NCI-H146 treated with DMSO at 0.1 percent for 48 hours (cell line): ENCODE data around the gene PABPN1L.
"Not testable (repeated sequence)": the region's sequence is repeated elsewhere in the genome, so short reads cannot be mapped to it uniquely, and the experiment has no call there.

Source experiments
- DNase-seq: peaks from one replicate; lab custom pipeline; 2025; ENCODE audit not compliant: unreplicated experiment; lab: John Stamatoyannopoulos, UW

The PABPN1L gene

GRCh38 chr16:88901718-88902337 is 35.4 kb upstream of the PABPN1L start:
- no peak for DNase-seq

DNA sequence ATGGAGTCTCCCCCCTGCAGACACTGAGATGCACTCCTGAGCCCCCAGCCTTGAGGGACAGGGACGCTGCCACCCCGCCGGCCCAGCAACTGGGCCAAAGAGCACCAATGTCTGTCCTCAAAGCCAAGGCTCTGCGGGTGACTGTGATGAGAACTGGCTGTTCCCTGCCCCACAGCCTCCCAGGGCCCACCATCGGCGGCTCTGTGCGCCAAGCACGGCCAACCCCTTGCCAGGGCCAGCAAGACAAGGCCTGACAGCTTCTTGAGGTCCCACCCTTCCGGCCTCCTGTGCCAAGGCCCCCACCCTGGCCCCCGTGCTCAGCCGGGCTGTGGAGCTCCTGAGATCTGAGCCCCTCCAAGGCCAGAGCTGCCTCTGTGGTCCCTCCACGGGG is 34.2 kb upstream of the PABPN1L start:
- DNase-seq: no peak

DNA sequence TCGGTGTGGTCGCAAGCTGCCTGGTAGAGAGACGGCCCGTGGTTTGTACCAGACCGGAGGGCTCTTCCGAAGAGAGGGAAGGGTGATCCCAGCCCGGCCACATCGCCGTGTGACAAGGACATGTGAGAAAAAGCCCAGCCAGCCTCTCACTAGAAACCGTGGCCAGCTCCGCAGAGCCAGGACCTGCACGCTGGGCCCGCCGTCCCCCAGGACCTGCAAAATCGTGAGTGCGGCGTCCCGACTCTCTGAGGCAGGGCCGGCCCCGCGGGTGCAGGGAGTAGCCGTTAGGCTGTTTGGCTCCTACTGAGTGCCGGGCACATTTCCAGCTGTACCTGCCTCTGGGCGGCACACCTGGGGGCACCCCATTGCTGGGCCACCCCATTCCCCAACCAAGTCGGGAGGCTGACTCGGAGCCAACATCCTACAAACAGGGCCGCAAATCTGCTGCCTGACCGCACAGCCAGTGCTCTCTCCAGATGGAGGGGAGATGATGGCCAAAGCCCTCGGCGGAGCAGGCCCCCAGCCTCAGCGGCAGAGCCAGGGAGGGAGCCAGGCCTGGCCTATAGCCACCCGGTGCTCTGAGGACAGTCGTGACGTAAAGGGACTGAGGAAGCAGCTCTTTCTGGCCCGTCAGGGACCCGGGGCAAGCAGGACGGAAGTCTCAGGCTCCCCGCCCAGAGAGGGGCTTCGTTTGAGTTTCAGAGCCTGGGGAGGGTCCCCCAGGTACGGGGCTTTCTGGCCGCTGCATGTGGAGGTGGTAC is 33.6 kb upstream of the PABPN1L start:
- DNase-seq: no peak

GRCh38 chr16:88897696-88898425 is 31.4 kb upstream of the PABPN1L start:
- no peak for DNase-seq

GRCh38 chr16:88896238-88897070 is 30.0 kb upstream of the PABPN1L start:
- DNase-seq: no peak

DNA sequence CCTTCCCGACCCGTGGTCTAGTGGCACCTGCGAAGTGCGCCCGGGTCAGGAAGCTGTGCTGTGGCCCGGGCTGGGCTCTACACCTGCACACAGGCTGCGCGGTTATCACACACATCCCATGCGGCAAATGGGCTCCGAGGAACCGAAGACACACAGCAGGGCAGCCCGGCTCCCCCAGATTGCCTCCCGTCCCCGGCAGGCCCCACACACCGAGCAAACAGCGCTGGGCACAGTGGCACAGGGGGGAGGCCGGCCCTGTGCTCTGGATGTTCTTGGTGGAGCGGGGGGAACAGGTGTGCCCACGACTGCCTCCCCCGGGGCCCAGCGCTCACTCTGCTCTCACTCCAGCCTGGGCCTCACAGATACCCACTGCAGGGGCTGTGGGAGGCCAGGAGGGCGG is 28.9 kb upstream of the PABPN1L start:
- DNase-seq: no peak

- DNase-seq: no peak
Observed at GRCh38 chr16:88894681-88895300, 28.3 kb upstream of the PABPN1L start.

DNA sequence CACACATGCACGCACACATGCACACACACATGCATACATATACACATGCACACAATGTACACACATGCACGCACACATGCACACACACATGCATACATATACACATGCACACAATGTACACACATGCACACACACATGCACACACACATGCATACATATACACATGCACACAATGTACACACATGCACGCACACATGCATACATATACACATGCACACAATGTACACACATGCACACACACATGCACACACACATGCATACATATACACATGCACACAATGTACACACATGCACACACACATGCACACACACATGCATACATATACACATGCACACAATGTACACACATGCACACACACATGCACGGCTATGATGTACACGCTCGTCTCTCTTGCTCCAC is 27.8 kb upstream of the PABPN1L start:
- not testable (repeated sequence) for DNase-seq

- no peak for DNase-seq
Observed at GRCh38 chr16:88893127-88893968, 26.9 kb upstream of the PABPN1L start.

DNA sequence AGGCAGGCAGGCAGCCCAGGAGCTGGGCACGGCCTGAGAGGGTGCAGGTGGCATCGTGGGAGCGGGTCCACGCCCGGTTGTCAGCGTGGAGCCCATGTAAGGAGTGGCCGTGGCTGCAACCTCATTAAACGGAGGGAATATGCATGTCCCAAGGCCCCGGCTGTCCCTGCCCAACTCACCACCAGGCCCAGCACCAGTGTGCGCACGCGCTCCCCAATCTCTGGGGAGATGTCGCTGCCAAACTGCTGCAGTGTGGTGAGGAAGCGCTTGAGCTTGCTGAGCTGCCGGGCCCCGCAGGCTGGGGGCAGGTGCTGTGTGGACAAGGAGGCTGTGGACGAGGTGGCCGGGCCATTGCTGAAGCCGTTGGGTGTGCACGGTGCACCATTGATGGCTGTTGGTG is 25.6 kb upstream of the PABPN1L start:
- DNase-seq: no peak

- DNase-seq: no peak
Observed at GRCh38 chr16:88891083-88891482, 24.6 kb upstream of the PABPN1L start.

- DNase-seq: not testable (repeated sequence)
Observed at GRCh38 chr16:88889702-88890352, 23.4 kb upstream of the PABPN1L start.

DNA sequence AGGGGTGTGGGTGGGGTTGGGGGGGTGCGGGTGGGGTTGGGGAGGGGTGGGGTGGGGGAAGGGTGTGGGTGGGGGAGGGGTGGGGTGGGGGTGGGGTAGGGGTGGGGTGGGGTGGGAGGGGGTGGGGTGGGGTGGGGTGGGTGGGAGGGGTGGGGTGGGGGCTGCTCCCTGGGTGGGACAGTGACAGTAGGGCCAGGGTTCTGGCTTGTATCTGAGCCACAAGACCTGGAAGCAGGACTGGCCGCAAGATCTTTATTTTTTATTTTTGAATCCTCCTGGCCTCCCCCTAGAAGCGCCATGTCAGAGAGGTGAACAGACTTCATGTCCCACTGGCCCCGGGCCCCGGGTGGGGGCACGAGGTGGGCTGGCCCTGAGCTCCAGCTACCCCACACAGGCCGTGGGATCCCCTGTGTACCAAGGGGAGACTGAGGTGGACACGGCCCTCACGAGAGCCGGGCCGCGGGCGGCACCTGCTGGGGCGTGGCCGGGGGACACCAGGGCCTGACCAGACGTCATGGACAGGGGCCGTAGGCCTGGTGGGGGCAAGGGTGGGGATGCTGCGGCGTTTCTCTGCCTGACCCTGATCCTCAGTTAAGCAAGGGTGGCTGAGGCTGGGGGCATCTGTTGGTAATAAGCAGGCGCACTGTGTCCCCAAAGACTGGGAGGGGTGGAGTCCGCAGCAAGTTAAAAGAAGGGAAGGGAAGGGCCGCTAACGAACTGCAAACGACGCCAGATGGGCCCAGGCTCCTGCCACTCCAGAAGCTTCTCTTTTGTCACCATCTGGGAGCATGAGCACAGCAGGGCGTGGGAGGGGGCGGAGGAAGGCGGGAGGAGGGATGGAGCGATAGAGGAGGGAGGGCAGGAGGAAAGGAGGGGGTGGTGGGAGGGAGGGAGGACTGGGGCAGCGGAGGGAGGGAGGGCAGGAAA is 22.3 kb upstream of the PABPN1L start:
- no peak for DNase-seq

GRCh38 chr16:88888057-88888456 is 21.6 kb upstream of the PABPN1L start:
- no peak for DNase-seq

DNA sequence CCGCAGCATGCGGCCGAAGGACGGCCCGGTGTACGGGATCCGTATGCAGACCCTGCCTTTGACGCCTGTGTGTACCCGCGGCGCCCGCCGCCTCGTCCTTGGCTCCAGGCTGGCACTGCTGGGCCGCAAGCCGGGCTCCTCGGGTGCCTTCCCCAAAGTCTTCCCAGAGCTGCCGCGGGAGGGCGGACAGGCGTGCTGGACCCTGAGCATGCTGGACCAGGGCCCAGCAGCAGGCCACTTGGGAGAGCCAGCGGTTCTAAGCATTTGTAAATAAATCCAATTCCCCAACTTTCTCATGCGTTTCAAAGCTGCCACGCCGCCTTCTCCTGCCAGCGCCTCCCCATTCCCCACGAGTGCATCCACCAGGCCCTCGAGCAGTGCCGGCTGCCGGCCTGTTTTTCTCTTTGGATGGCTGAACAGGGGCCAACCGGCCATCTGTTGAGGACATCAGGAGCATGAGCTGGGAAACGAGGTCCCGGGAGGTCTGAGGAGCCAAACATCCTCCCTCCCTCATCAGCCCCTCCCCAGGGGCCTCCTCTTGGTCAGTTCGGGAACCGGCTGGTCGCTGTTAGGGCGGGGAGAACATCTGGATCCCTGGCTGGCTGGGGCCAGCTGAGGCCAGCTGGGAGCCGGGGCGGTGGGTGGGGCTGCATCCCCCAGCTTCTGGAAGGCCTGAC is 20.5 kb upstream of the PABPN1L start:
- no peak for DNase-seq

DNA sequence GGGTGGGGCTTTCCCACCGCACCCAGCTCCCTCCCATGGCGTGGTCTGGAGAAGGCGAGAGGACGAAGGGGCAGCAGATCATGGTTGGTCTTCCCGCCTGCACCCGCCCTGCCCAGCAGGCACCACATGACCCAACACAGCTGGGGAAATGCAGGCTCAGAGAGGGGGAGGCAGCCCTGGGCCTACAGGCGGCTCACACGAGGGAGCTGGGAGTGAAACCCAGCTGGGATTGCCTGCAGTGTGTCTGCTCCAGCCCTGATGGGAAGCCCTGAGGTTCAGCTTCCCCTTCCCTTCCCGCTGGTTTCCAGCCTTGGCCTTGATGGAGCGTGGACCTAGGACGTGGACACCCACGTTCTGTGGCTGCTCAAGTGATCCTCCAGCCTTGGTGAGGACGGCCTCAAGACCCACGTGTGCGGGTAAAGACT is 20.0 kb upstream of the PABPN1L start:
- no peak for DNase-seq

DNA sequence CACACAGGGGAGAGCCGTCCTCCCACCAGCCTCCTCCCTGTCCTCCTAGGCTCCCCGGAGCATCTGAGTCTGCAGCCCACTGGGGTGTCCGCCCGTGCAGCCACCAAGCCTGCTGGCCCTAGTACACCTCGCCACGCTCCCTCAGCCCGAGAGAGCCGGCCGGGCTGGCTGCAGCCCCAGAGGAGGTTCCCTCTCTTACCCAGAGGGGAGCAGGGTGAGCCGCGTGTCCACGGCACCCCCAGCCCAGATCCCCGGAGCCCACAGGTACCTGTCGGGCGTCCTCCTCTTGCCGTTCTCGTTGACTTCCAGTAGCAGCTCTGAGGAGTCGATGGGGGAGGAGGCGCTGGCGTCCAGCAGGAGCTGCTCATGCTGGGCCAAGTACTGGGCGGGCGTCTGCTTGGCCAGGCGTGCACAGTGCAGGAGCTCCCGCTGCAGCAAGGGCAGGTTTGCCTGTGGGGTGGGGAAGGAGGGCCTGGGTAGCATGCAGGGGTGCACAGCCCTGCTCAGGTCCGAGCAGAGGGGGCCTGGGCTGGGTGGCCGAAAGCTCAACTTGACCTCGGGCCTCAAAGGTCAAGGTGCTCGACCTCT is 19.3 kb upstream of the PABPN1L start:
- no peak for DNase-seq
